Measurements from ENCODE around the gene ZNF331. TPM values are rescaled to one million over a fixed set of nuclear protein-coding genes. Genes with fewer than 3 reads are reported as not detected.

Gene ZNF331
- total RNA-seq, 1 donor from 2014 or later, result 7.9 TPM

DNA sequence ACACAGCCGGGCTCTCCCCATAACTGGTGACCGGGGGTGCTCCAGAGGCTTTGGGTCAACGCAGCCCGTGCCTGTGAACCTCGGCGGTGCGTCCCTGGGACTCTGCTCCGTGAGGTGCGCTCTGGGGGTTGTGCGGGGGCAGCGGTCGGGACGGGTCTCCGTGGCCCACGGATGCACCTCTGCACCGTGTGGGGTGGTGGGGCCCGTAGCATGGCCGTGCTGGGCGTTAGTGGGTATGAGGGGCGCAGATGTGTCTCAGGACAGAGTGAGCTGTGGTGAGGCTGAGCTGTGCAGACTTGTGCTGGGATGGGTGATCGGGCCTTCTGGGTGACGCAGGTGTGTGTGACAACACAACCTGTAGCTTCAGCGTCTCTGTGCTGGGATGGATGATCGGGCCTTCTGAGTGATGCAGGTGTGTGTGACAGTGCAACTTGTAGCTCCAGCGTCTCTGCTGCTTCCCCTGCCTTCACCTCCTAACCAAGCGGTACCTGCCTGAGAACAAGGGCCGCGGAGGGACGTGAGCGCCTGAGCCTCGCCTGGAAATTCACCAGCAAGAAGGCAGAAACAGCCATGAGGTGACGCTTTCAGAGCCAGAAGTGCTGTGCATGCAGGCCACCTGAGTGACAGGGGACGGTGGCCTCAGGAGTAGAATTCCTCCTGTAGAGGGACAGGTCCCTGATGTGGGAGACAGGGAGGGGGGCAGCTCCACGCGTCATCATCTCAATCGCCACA is 599 bp downstream of the ZNF331 start:
- TF ChIP-seq, protein P1, sequence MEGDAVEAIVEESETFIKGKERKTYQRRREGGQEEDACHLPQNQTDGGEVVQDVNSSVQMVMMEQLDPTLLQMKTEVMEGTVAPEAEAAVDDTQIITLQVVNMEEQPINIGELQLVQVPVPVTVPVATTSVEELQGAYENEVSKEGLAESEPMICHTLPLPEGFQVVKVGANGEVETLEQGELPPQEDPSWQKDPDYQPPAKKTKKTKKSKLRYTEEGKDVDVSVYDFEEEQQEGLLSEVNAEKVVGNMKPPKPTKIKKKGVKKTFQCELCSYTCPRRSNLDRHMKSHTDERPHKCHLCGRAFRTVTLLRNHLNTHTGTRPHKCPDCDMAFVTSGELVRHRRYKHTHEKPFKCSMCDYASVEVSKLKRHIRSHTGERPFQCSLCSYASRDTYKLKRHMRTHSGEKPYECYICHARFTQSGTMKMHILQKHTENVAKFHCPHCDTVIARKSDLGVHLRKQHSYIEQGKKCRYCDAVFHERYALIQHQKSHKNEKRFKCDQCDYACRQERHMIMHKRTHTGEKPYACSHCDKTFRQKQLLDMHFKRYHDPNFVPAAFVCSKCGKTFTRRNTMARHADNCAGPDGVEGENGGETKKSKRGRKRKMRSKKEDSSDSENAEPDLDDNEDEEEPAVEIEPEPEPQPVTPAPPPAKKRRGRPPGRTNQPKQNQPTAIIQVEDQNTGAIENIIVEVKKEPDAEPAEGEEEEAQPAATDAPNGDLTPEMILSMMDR (IDR thresholded peaks at IDR 0.05), result no peak
- Mint-ChIP-seq H3K4me3 (ENCODE audit: unreplicated experiment) (peak overlapping the region; percentile 91), H3K27ac (ENCODE audit: unreplicated experiment) (peak overlapping the region; percentile 88), H3K36me3 (ENCODE audit: low read depth) (no peaks in the 10 kb centered on the region), H3K9me3 (ENCODE audit: low read depth) (no peaks in the 10 kb centered on the region), H3K4me1 (ENCODE audit: low read depth) (peaks cover 16% of the 10 kb centered on the region), H3K27me3 (ENCODE audit: low read depth) (no peaks in the 10 kb centered on the region)
- no peak for DNase-seq (ENCODE audit: low spot score)

GRCh38 chr19:53540091-53540490 is 2.1 kb downstream of the ZNF331 start:
- Mint-ChIP-seq H3K27me3 (ENCODE audit: low read depth) (no peaks in the 10 kb centered on the region), H3K36me3 (ENCODE audit: low read depth) (no peaks in the 10 kb centered on the region), H3K4me1 (ENCODE audit: low read depth) (peaks cover 18% of the 10 kb centered on the region)

GRCh38 chr19:53541971-53542370 is 4.0 kb downstream of the ZNF331 start:
- H3K36me3 Mint-ChIP-seq (ENCODE audit: low read depth), result no peaks in the 10 kb centered on the region
- DNase-seq (ENCODE audit: low spot score), result no peak
- TF ChIP-seq, protein P1 (IDR thresholded peaks at IDR 0.05), result no peak
- no peak overlapping the region for H3K4me3 Mint-ChIP-seq (ENCODE audit: unreplicated experiment)
- no peaks in the 10 kb centered on the region for H3K27me3 Mint-ChIP-seq (ENCODE audit: low read depth)
- no peak overlapping the region for H3K27ac Mint-ChIP-seq (ENCODE audit: unreplicated experiment)
- no peaks in the 10 kb centered on the region for H3K9me3 Mint-ChIP-seq (ENCODE audit: low read depth)
- H3K4me1 Mint-ChIP-seq (ENCODE audit: low read depth), result peaks cover 18% of the 10 kb centered on the region

More at GRCh38 chr19:53540091-53540490, 2.1 kb downstream of the ZNF331 start:
- no peak for DNase-seq (ENCODE audit: low spot score)
- TF ChIP-seq, protein P1 (IDR thresholded peaks at IDR 0.05), result no peak
- H3K4me3 Mint-ChIP-seq (ENCODE audit: unreplicated experiment), result no peak overlapping the region
- H3K9me3 Mint-ChIP-seq (ENCODE audit: low read depth), result no peaks in the 10 kb centered on the region
- no peak overlapping the region for H3K27ac Mint-ChIP-seq (ENCODE audit: unreplicated experiment)

- no peak overlapping the region for H3K4me3 Mint-ChIP-seq (ENCODE audit: unreplicated experiment)
- H3K9me3 Mint-ChIP-seq (ENCODE audit: low read depth), result no peaks in the 10 kb centered on the region
- peaks cover 11% of the 10 kb centered on the region for H3K4me1 Mint-ChIP-seq (ENCODE audit: low read depth)
- no peak for DNase-seq (ENCODE audit: low spot score)
- no peaks in the 10 kb centered on the region for H3K27me3 Mint-ChIP-seq (ENCODE audit: low read depth)
- TF ChIP-seq, protein P1 (IDR thresholded peaks at IDR 0.05), result no peak
- no peaks in the 10 kb centered on the region for H3K36me3 Mint-ChIP-seq (ENCODE audit: low read depth)
- peak overlapping the region; percentile 52 for H3K27ac Mint-ChIP-seq (ENCODE audit: unreplicated experiment)
Measured at GRCh38 chr19:53545271-53546065, 7.5 kb downstream of the ZNF331 start.

DNA sequence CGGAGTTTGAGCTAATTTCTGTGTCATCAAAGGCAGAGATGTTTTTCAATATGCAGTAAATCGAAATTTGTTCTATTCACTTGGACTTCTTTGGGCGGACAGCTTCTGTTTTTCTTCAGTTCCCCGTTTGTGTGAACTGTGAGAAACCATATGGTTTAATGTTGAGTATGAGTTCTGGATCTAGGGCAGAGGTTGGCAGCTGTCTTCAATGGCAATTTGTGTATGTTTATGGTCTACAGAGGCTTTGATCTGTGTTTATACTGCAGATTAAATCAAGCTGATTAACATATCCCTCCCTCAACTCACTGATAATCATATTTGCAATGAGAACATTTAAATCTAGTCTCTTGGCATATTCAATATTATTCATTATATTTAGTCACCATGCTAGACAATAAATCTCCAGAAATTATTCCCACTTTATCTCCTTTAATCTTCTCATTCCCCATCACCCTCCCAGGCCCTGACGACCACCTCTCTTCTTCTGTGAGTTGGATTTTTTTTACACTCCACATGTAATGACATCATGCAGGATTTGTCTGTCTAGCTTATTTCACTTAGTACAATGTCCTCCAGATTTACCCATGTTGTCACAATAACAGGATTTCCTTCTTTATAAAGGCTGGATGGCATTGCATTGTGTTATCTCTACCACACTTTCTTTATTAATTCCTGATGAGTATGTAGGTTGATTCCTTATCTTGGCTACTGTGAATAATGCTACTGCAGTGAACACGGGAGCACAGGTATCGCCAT is 9.0 kb downstream of the ZNF331 start:
- Mint-ChIP-seq H3K27ac (ENCODE audit: unreplicated experiment) (no peak overlapping the region), H3K4me3 (ENCODE audit: unreplicated experiment) (no peak overlapping the region), H3K9me3 (ENCODE audit: low read depth) (no peaks in the 10 kb centered on the region), H3K27me3 (ENCODE audit: low read depth) (no peaks in the 10 kb centered on the region), H3K36me3 (ENCODE audit: low read depth) (no peaks in the 10 kb centered on the region), H3K4me1 (ENCODE audit: low read depth) (peaks cover 11% of the 10 kb centered on the region)
- TF ChIP-seq, protein P1 (IDR thresholded peaks at IDR 0.05), result no peak
- no peak for DNase-seq (ENCODE audit: low spot score)
